Endothelial cell of umbilical vein (primary cell): ENCODE results near the gene SEPTIN14. TPM values are rescaled to one million over a fixed set of nuclear protein-coding genes. Genes with fewer than 3 reads are reported as not detected.
"Not testable (repeated sequence)": the region's sequence is repeated elsewhere in the genome, so short reads cannot be mapped to it uniquely, and the experiment has no call there.

Experiments used
- BruUV-seq: library from RNA; stranded (reverse); fragments of 400-500 nt; replicated peaks from 2 replicates; lab custom pipeline; 2021; lab: Mats Ljungman, UMichigan
- CTCF ChIA-PET: fragments of 300-600, 350-600 bp; sonication (Branson Sonifier 250); formaldehyde crosslinking; loops from one replicate; lab custom pipeline; 2021; ENCODE audit warnings: antibody characterized with exemption, inconsistent platforms; lab: Charles Lee
- POLR2A ChIA-PET: fragments of 300-600, 350-600 bp; sonication (Branson Sonifier 250); formaldehyde crosslinking; loops from one replicate; lab custom pipeline; 2021; ENCODE audit warnings: antibody characterized with exemption, inconsistent platforms; lab: Charles Lee
- DNase-seq: peaks from one replicate; pipeline ENCODE4 v3.0.0-alpha.2; 2011; ENCODE audit warnings: low read depth, low spot score
- FAIRE-seq: peaks from 2 replicates; lab custom pipeline; 2011; peaks lifted over from hg19 to GRCh38; lab: Jason Lieb, UNC
- H2AFZ ChIP-seq: 2 replicates; pipeline ENCODE4 v1.6.0; 2012; ENCODE audit warnings: low read depth, low read length, control low read depth, inconsistent platforms
- H3K27ac ChIP-seq: 2 replicates; pipeline ENCODE4 v1.5.1; 2011; ENCODE audit warnings: low read depth, mild to moderate bottlenecking, control low read depth, low read length, moderate library complexity; ENCODE audit not compliant: insufficient read depth
- H3K27me3 ChIP-seq, 2 experiments: 2 replicates each; pipeline versions ENCODE4 v1.6.0 to v1.6.1; 2011; ENCODE audit warnings: low read length in 2 of 2, mixed read lengths in 1 of 2; ENCODE audit not compliant: control insufficient read depth in 2 of 2, insufficient read depth in 2 of 2
- H3K36me3 ChIP-seq, 2 experiments: 2 replicates in 1 of 2; 3 replicates in 1 of 2; pipeline ENCODE4 v1.5.1; 2011; ENCODE audit warnings: low read length in 2 of 2, mild to moderate bottlenecking in 1 of 2, moderate library complexity in 1 of 2; ENCODE audit not compliant: control insufficient read depth in 2 of 2, insufficient read depth in 2 of 2; ENCODE audit errors: extremely low read depth in 1 of 2
- H3K4me1 ChIP-seq: 3 replicates; pipeline ENCODE4 v1.5.1; 2011; ENCODE audit warnings: mild to moderate bottlenecking, low read length; ENCODE audit not compliant: control insufficient read depth, insufficient read depth; ENCODE audit errors: extremely low read depth
- H3K4me2 ChIP-seq: 2 replicates; pipeline ENCODE4 v1.6.1; 2011; ENCODE audit warnings: low read length, control low read depth, mixed read lengths; ENCODE audit not compliant: insufficient read depth
- H3K4me3 ChIP-seq, 3 experiments: fragments of 200-600 bp in 1 of 3; sonication (generic), shearing (Covaris generic) in 1 of 3; replicated peaks in 1 of 3; 2 replicates each; pipeline ENCODE4 v1.5.1; 2011 to 2016; ENCODE audit warnings: control low read depth in 3 of 3, low read length in 3 of 3, mild to moderate bottlenecking in 2 of 3, inconsistent platforms in 1 of 3, low read depth in 1 of 3, moderate library complexity in 1 of 3; ENCODE audit not compliant: insufficient read depth in 1 of 3
- H3K79me2 ChIP-seq: 2 replicates; pipeline ENCODE4 v1.6.0; 2012; ENCODE audit warnings: low read length, inconsistent platforms; ENCODE audit not compliant: control insufficient read depth, insufficient read depth
- H3K9ac ChIP-seq: replicated peaks from 2 replicates; pipeline ENCODE3; 2011; ENCODE audit warnings: low read length, control low read depth; ENCODE audit not compliant: insufficient read depth; ENCODE audit errors: extremely low read depth
- H3K9me1 ChIP-seq: replicated peaks from 3 replicates; pipeline ENCODE4 v1.6.0; 2011; ENCODE audit warnings: mild to moderate bottlenecking, low read length; ENCODE audit not compliant: control insufficient read depth, insufficient read depth; ENCODE audit errors: extremely low read depth
- H3K9me3 ChIP-seq: replicated peaks from 2 replicates; pipeline ENCODE4 v1.5.1; 2012; ENCODE audit warnings: low read length, inconsistent platforms; ENCODE audit not compliant: control insufficient read depth, insufficient read depth
- H4K20me1 ChIP-seq: replicated peaks from 2 replicates; pipeline ENCODE3; 2011; ENCODE audit warnings: mild to moderate bottlenecking, low read length; ENCODE audit not compliant: control insufficient read depth, insufficient read depth; ENCODE audit errors: extremely low read depth
- EZH2 ChIP-seq: IDR thresholded peaks from 2 replicates; pipeline ENCODE4 v1.6.1; 2012; ENCODE audit warnings: borderline replicate concordance, low read depth, mild to moderate bottlenecking, moderate library complexity, low read length, inconsistent platforms; ENCODE audit not compliant: severe bottlenecking
- dilution Hi-C: fragments of 300-500 bp; cut with MboI; formaldehyde crosslinking; loops from one replicate; pipeline ENCODE4 v1.15.0; 2019; ENCODE audit warnings: low sequenced_read_pairs; ENCODE audit not compliant: extremely low pct_ligation_motif_present
- intact Hi-C: fragments of 100-400 bp; cut with micrococcal nuclease; formaldehyde crosslinking; loops from one replicate; pipeline ENCODE4 v1.10.0; 2022
- polyA plus RNA-seq, 4 experiments: library from polyadenylated mRNA; depleted of rRNA in 3 of 4; stranded (reverse) in 3 of 4; unstranded in 1 of 4; fragments of >200 nt; gene quantifications; 2 replicates each; pipeline versions ENCODE4 v1.2.1 to v1.2.3, GENCODE V29; 2011 to 2012; ENCODE audit warnings: missing spikeins in 1 of 4
- total RNA-seq: library from RNA; stranded (reverse); gene quantifications from 2 replicates; pipeline ENCODE4 v1.2.3, GENCODE V29; 2021

SEPTIN14 gene
- total and polyA plus RNA-seq, 2 donors (not counting 3 experiments of a cell fraction or from before 2014, with no cell fraction given): not detected

DNA sequence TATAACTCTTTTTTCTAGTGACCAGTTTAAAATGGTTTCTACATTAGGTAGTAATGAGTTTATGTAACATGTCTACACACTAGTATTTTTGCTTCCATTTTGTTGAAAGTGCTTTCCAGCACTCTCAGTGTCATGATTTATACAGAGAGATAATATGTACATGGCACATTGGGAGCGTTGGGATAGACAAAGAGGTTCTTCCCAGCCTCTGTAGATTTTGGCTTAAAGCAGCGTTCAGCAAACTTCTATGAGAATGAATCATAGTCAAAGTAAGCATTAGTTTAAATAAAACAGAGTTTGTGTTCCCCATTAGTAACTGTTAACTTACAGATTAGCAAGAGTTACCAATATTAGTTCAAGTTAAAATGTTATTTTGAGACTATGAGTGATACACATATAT, 43.9 kb downstream of the SEPTIN14 start:
- no peaks in the 10 kb centered on the region for H3K27me3 ChIP-seq
- no peaks in the 10 kb centered on the region for H3K4me1 ChIP-seq
- intact Hi-C loops: no loop called here
- H3K9me1 ChIP-seq: no peaks in the 10 kb centered on the region
- FAIRE-seq (no peak), DNase-seq (no peak)
- ChIA-PET CTCF (no interaction called here), POLR2A (no interaction called here)
- H3K36me3 ChIP-seq: no peaks in the 10 kb centered on the region
- no TSS peak for BruUV-seq
- TF ChIP-seq EZH2: no peak
- no peak overlapping the region for H3K4me2 ChIP-seq
- no peaks in the 10 kb centered on the region for H3K79me2 ChIP-seq
- H3K4me3 ChIP-seq: no peak overlapping the region
- no peak overlapping the region for H3K9ac ChIP-seq
- no peak overlapping the region for H2AFZ ChIP-seq
- dilution Hi-C loops: no loop called here
- H4K20me1 ChIP-seq: no peaks in the 10 kb centered on the region
- H3K9me3 ChIP-seq: no peaks in the 10 kb centered on the region
- no peak overlapping the region for H3K27ac ChIP-seq

DNA sequence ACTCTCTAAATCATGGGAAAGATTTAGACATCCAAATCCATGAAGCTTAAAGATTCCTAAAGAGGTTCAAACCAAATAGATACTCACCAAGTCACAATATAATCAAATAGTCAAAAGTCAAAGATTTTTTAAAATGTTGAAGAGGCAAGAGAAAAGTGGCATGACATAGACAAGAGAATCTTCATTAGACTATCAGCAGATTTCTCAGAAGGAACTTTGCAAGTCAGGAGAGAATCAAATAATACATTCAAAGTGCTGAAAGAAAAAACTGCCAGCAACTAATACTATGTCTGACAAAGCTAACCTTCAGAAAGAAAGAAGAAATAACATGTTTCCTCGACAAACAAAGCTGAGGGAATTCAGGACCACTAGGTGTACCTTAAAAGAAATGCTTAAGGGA, 65.3 kb downstream of the SEPTIN14 start:
- intact Hi-C loops: not testable (repeated sequence)

More for the DNA sequence above, 65.3 kb downstream of the SEPTIN14 start:
- H3K27me3 ChIP-seq, H3K79me2 ChIP-seq, DNase-seq, H4K20me1 ChIP-seq, H3K4me1 ChIP-seq, H3K9me1 ChIP-seq, POLR2A ChIA-PET, H3K27ac ChIP-seq, H3K9ac ChIP-seq, FAIRE-seq, H2AFZ ChIP-seq, H3K4me3 ChIP-seq, CTCF ChIA-PET, BruUV-seq, dilution Hi-C loops, H3K9me3 ChIP-seq, H3K36me3 ChIP-seq, H3K4me2 ChIP-seq: not testable (repeated sequence)
